Medulla oblongata (tissue), 1 donor: ENCODE measurements around the gene ALPL.

Experiments used
- DNase-seq: peaks from one replicate; pipeline ENCODE4 v3.0.0-alpha.2; 2015; ENCODE audit errors: extremely low spot score

The ALPL gene

DNA sequence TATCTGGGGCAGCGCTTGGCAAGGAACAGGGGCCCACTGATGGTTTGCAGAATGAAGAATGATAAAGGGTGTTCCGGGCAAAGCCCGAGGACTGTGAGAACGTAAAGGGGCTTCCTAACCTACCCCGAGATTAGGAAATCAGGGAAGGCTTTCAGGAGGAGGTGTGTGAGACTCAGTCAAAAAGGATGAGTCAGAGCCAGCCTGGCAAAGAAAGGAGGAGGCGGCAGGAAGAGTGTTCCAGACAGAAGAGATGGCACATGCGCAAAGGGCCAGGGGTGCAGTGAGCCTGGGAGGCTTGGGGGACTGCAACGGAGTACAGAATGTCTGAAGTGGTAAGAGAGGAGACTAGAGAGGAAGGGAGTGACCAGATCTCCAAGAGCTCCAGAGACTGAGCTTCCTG lies 89.7 kb downstream of the ALPL start:
- DNase-seq: no peak

DNA sequence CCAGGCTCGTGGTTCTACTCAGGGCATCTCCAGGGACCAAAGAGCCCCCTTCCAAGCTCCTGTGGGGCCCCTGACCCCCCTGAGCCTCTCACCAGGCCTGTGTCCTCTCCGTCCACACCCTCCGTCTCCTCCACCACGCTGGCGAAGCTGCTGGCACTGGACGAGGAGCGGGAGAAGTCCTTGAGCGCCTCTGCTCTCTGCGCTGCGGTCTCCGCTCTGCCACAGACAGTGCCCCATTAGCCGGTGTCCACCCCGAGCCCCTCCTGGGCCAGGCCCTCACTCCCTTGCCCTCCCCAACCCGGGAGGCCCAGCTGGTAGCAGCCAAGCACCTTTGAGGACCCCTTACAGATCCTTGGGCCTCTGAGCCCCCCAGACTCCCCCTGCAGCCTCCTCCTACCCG lies 90.2 kb downstream of the ALPL start:
- DNase-seq: no peak

DNA sequence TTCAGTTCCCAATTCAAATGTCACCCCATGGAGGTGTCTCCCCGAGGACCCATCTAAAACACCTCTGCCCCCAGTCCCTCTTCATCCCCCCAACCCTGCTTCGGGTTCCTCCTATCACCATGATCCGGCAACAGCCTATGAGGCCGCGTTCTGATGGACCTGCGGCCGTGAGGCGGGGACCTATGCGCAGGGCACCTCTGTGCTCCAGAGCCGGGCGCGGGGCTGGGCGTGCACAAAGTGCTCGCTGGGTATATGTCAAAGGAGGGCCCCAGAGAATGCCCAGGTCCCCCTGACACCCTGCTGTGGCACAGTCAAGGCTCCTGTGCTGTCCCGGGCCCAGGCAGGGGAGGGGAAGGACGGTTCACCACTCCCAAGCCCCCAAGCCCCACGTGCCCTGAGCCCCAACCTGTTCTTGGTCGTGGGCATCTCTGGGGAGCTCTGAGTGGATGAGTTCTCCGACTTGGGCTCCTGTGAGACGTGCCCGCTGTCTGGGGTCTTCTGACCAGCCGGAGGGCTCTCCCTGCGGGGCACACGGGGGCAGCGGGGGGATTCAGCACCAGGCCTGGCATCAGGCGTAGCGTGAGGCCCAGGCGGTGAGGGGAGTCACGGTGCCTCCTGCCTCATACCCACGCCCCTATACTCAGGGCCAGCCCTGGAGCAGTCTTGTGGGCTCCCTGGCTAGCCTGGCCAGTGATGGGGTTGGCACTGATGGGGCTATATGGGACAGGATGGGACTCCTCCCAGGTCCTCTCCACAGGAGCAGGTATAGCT lies 92.2 kb downstream of the ALPL start:
- DNase-seq: no peak

DNA sequence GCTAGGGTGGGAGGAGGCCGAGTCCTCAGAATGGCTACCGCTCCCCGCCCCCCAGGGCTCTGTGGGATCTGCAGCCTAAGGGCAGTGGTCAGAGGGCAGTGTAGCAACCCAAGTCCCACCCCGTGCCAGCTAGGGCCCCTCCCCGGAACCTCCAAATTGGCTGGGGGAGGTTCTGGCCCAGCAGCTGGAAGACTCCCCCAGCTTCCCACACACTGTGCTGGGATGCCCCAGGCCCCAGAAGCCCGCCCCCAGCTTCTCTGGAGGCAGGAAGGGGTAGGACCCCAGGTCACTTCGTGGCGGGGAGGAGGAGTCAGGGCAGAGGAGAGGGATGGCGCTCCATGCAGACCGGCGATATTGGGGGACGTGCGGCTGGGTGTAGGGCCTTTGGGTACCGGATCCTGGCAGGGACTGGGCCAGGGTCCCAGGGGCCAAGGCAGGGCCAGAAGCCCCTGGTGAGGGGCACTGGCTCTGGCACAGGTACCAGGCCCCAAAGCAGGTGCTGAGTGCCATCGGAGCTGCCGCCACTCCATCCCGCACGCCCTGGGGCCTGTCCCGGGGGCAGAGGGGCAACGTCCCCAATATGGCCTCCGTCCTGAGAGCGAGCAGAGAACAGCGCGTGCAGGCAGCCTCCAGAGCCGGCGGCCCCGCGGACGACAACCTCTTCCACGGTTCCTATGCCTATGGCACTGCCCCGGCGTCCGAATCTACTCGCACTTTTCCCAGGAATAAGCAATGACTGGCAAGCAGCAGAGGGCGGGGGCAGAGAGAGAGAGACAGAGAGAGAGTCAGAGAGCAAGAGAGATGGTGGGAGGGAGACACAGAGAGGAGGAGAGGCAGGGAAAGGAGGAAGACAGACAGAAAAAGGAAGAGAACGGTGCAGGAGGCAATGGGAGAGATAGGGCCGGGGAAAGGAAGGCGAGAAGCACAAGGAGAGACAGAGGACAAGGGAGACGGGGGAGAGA lies 94.2 kb downstream of the ALPL start:
- no peak for DNase-seq

DNA sequence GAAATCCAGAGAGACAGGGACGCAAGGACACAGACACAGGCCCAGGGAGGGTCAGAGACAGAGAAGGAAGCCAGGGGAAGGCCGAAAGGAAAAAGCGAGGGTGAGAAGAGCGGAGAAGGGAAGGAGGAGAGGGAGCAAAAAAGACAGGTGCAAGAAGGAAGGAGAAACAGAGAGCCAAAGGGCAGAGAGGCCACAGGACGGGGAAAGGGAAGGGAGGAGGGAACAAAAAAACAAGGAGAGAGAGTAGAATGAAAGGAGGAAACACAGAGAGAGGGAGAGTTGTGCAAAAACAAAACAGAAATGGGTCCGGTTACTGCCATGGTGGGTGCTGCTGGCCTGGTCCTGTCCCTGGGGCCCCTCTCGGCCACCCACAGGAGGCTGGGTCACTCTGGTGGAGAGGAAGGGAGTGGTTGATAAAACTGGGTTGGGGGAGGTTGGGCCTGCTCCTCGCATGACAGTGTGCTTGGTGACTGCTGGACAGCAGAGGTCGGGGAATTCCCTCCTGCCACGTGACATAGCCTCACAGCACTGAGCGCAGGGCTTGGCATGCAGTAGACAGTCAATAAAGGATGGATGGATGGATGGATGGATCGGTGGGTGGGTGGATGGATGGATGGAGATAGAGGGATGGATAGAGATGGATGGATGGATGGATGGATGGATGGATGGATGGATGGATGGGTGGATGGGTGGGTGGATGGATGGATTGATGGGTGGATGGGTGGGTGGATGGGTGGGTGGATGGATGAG lies 95.2 kb downstream of the ALPL start:
- DNase-seq: no peak

DNA sequence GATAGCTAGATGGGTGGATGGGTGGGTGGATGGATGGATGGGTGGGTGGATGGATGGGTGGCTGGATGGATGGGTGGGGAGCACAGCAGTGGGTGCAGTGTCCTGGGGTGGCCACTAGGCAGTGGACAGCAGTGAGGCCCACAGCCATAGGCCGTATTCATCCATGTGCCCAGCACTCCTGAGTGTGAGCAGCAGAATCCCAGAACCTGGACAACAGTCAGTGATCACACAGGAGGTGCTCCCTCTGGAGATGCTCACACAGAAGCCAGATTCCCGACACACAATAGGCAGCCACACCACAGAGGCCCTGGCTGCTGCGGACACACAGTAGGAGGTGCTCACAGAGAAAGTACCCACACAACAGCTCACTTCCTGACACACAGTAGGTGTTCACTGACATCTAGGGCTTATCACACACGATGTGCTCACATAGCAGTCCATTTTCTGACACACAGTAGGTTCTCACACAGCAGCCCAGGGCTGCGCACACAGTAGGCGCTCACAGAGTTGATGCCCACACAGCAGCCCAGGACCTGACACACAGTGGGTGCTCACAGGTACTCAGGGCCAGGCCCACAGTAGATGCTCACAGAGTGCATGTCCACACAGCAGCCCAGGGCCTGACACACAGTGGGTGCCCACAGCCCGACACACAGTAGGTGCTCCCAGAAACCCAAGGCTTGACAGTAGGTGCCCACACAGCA lies 95.9 kb downstream of the ALPL start:
- no peak for DNase-seq

DNA sequence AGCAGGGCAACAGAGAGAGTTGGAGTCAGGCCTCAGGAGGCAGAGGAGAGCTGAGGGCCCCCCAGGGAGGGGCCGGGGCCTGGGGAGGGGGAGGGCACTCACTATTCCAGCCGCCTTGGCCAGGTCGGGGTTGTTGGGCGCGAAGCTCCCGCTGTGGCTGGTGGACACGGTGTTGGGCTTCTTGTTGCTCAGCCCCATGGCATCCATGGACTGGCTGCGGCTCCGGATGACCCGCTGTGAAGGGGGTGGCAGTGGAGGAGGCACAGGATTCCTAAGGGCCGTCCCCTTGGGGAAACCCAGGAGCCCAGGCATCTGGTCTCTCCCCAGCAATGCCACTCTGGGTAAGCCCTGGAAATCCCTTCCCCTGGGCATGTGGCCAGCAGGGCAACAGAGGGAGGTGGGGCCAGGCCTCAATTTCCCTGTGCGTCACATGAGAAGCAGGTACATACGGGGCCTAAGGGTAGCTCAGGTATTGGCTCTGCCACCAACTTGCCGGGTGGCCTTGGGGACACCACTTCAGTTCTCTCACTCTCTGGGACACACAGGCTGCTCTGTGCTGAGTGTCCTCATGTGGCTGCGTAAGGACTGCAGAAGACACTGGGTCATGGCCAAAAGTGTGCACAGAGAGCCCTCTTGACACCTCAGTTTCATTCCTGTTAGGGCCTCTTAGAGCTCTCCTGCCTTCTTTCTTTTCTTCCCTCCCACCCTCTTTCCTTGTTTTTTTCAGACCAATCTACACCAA lies 96.9 kb downstream of the ALPL start:
- DNase-seq: no peak

DNA sequence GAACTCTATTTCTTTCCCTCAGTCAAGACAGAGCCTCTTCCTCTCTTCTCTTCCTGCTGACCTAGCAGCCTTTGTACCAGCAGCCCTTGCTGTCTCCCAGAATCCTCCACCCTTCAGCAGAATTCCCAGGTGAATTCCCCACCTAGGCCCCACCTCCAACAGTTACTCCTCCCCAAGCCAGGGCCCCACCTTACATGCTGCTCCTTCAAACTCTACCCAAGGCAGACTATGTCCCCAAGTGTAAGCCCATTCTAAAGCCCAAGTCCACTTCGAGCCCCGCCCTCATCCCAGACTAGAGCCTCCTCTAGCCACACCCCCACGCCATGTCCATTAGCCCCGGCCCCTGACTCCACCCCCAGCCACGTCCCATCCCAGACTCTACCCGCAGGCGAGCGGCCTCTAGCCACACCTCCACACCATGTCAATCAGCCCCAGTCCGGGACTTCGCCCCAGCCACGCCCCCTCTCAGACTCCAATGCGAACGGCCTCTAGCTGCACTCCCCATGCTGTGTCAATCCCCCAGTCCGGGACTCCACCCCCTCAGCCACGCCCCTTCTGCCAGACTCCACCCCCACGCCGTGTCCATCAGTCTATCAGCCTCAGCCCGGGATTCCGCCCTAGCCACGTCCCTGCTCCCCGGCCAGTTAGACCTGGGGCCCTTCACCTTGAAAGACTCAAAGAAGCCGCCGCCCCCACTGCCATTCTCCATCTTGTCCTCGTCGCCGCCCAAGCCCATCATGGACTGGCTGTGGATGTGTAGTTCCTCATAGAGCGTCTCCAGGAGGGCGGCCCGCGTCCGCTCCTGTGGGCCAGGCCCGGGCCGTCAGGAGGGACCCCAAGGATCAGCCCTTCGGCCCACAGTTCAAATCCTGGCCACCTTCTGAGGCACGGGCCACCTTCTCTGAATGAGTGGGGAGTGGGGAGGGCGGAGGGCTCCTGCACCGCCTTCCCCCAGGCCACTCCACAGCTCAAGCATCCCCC lies 98.6 kb downstream of the ALPL start:
- no peak for DNase-seq

DNA sequence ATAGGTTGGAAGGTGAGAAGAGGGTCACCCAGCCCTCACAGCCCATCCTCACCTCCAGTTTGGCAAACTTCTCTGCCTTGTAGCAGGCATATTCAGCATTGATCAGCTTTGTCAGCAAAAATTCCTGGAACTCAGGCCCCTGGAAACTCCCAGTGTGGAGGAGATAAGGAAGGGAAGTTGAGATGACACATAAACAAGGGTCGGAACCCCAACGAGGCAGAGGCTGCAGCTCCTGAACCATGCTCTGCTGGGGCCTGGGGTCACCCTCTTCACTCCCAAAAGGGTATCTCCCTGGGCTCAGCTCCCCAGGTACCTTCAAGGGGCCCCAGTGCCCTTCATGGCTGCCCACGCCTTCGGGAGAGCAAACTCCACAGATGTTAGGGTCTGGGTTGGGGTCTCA lies 99.6 kb downstream of the ALPL start:
- no peak for DNase-seq

DNA sequence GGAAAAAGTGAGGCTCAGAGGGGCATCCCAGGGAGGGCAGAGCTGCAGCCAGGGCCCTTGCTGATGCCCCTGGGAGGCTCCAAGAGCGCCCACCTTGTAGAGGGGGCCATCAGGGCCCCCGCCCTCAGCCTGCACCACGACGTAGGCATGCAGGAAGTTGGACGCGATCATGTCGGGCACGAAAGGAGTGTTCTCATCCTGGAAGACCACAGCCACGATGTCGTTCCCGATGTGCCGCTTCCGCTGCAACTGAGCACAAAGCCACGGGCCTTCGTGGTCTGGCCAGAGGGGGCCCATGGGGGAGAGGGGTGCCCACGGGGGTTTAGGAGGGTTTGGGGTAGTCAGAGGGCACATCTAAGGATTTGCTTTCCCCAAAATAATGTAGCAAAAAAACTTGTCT lies 100.8 kb downstream of the ALPL start:
- DNase-seq: no peak

DNA sequence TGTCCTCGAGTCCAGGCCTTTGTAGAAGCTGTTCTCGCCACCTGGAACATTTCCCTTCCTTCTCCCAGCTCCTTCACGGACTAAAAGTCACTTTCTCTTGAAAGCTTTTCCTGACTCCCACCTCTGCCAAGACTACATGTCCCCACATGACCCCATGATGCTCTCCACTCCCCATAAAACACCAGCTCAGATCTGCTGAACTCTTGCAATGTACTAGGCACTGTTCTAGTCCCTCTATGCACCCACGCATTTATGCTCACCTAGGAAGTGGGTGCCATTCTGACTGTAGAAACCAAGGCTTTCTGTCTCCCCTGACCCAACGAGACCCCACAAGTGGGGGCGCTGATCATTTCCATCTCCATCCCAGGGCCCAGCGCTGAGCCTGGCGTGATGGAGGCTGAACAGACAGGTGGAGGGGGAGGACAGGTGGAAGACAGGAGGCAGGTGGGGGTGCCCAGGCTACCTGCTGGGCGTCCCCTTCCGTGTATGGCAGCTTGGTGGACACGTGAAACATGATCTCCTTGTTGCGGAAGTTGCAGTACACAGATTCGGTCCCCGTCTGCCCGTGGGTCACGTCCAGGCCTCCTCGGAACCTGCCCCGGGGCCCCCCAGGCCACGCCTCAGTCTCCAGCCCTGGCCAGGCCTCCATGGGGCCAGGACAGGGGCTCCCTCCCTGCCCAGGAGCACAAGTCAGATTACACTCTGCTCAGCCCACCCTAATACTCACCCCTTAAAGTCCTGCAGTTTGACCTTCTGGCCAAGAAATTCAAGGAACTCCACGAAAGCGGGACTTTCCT lies 102.0 kb downstream of the ALPL start:
- no peak for DNase-seq

DNA sequence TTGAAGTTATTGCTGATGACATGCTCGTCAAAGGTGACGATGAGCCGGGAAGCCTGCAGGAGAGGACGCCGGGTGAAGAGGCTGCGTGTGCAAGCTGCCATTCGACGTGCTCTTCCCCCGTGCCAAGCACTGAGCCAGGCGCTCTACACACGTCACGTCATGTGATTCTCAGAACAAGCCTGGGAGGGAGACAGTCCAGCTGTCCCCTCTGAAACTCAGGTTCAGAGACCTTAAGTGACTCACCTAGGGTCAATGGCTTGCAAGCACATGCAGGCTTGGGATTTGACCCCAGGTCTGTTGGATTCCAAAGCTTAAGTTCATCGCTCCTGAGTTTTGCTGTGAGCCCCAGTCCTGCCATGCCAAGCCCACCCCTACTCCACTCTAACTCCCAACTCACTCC lies 102.8 kb downstream of the ALPL start:
- no peak for DNase-seq

DNA sequence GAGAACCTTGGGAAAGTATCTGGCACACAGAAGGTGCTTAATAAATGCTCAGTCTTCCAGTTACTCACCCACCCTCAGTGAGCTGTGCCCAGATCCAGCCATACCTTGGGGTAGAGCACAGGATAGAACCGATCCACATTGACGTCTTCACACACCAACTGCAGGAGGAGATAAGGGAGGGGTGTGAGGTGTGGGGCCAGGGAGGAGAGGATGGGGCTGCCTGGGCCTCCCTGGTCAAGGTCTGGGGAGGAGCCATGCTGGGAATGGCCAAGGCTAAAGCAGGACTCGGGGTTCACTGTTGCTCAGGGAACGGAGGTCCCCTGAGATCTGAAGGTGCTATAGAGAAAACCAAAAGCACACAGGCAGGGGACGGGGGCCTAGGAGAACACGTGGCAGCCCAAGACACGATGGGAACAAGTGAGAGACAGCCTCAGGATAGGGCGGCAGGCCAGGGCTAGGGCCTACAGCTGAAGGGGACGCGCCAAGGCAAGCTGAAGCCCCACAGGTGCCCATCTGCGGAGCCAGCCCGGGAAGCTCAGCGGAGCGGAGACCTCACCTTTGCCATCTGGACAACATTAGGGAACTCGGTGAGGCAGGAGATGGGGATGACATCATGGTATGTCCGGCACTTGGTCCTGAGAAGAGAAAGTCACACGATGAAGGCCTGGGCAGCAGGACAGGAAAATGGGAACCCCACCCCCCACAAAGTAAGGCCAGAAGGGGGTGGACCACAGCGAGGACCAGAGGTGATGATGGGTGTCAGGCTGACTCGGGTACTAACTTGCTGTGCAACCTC lies 104.0 kb downstream of the ALPL start:
- DNase-seq: no peak

DNA sequence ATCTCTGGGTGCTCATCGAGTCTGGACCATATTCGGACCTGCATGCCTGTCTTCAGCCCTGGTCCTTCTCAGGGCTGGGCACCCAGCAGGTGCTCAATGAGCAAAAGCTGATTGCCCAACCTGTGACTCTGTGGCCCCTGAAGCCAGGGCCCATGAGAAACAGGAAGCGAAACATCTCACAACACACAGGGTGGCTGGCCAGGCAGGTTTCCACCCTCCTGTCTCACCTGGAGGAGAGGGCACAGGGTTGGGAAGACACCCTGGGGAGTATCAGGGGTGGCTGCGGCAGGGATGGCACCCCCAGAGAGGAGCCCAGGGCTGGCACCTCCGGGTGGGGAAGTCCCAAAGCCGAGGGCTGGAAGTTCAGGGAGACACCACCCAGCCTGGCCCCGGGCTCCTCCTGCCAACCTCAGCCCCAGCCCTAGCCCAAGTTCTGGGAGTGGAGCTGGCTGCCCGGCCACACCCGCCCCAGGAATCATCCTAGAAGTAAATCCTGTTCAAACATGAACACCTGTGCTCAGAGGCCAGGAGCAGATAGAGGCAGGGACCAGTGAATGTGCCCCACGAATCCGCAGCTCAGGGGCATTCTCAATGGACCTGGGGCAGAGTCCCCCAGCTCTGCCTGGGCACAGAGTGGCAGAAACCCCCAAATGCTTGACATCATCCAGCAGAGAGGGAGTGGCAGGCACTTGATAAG lies 105.3 kb downstream of the ALPL start:
- DNase-seq: no peak

DNA sequence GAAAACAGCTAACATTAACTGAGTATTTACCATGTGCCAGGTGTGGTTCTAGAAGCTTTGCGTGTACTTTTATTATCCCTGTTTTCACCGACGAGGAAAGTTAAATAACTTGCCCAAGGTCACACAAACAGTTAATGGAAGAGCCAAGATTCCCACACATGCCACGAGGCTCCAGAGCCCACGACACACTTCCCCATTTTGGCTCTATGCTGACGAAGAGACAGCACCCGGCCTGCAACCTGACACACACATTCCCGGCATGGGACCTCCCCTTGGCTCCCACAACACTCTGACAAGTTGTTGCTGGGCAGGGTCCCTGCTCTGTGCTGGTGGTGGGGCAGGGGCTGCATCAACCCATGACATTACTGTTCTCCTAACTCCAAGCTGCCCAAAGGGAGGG lies 107.1 kb downstream of the ALPL start:
- DNase-seq: no peak

DNA sequence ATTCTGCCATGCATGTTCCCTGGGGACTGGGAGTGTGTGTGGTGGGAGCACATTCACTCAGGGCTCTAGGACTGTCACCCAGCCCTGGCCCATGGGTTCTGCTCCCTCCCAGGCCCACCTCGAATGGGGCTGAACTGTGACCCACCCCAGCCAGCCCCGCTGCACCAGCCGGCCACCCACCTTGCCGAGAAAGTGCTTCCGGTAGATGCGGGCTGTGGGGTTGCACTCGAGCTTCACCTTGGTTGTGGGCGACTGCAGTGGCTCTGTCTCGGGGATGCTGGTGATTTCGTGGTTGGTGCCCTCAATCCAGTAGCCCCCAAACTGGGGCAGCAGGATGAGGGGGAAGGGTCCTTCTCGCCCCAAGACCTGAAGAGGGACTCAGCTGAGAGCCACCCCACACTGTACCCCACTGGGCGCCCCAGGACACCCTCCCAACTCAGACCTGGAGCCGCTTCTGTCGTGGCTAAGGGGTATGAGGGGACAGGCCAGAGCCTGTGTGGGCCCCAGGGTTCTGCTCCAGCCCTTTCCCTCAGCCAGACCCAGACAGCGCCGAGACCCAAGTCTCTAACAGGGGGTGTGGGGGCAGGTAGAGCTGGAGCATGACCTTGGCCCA lies 108.0 kb downstream of the ALPL start:
- no peak for DNase-seq

DNA sequence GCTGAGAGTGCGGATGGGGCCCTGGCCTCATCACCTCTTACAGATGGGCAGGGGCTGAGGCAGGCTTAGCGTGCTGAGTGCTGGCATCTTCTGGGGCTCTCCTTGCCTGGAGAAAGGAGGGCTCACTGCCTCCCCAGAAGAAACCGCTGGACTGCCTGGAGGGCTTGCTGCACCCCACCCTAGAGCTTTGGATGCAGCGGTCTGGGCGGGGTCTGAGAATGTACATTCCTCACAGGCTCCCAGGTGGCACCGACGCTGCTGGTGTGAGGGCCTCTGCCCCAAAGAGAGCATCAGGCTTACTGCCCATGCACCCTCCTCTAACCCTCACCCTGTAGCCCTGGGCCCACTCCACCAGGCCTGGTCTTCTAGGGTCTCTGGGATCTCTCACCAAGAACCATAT lies 108.8 kb downstream of the ALPL start:
- DNase-seq: no peak
